Measurements from ENCODE around the gene THADA.

Gene THADA

DNA sequence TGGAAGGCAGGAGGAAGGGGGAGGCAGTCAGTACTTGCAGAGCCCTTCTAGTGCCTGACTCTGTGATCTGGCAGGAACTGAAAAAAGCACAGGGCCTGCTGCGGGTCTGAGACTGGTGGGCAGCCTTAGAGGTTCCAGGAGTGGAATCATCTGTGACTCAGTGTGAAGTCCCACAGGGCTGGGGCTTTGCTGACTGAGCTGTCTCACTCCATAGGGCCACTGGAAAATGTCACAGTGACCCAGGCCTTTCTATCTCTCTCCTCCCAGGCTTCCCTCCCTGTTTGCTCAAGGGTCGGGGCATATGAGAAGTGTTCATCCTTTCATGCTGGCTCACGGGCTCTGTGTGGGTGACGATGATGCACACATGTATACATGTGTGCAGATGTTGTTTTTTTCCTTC is 322.3 kb downstream of the THADA start:
- TF ChIP-seq, protein P1, sequence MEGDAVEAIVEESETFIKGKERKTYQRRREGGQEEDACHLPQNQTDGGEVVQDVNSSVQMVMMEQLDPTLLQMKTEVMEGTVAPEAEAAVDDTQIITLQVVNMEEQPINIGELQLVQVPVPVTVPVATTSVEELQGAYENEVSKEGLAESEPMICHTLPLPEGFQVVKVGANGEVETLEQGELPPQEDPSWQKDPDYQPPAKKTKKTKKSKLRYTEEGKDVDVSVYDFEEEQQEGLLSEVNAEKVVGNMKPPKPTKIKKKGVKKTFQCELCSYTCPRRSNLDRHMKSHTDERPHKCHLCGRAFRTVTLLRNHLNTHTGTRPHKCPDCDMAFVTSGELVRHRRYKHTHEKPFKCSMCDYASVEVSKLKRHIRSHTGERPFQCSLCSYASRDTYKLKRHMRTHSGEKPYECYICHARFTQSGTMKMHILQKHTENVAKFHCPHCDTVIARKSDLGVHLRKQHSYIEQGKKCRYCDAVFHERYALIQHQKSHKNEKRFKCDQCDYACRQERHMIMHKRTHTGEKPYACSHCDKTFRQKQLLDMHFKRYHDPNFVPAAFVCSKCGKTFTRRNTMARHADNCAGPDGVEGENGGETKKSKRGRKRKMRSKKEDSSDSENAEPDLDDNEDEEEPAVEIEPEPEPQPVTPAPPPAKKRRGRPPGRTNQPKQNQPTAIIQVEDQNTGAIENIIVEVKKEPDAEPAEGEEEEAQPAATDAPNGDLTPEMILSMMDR (IDR thresholded peaks at IDR 0.05; ENCODE audit: low read depth, low read length): no peak
- in situ Hi-C loops (cut with HindIII; ENCODE audit: low sequenced_read_pairs): no loop called here
- DNase-seq (ENCODE audit: low read depth, low spot score): peak; percentile 65
- H3K4me3 ChIP-seq (ENCODE audit: low read depth, low read length): no peak overlapping the region

DNA sequence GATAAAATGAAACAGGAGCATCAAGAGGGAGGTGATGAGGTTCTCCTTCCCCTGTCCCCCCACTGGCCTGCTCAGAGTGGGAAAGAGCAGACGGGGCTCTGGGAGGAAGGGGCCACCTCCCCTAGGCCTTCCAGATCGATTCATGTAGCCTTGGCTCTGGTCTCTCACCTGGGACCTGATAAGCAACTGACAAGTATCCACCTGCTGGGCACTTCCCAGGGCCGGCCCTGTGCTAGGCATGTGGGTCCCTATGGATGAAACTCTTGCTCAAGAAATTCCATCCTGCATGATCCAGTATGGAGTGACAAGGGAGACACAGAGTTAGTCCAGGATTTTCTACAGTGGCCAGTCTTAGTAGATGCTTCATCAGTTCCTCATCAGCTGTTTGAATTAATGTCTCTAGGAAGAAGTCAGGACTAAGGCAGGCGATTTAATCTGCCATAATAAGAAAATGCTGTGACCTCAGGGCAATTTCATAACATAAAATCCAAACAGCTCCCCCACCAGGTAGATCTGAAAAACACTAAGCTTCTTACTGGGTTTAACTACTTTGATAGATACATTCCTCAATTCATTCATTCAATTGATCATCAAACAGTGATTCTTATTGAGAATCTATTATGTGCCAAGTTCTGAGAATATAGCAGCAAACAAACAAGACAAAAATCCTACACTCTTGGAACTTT is 324.8 kb downstream of the THADA start:
- TF ChIP-seq, protein P1 (IDR thresholded peaks at IDR 0.05; ENCODE audit: low read depth, low read length): peak; percentile 11
- H3K4me3 ChIP-seq (ENCODE audit: low read depth, low read length): no peak overlapping the region
- DNase-seq (ENCODE audit: low read depth, low spot score): no peak
- in situ Hi-C loops (cut with HindIII; ENCODE audit: low sequenced_read_pairs): no loop called here

DNA sequence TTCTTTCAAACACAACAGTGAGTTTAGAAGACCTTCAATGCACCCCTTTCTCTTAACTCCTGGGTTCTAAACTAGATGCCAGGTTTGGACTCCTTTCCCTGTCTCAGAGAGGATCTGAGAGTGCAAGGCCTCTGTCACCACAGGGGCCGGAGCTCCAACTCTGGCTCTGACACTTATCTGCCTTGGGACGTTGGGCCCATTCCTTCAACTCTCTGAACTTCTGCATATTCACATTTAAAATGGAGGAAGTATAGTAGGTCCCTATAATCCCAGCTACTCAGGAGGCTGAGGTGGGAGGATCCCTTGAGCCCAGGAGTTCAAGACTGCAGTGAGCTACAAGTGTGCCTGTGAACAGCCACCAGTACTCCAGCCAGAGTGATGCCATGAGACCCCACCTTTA is 325.4 kb downstream of the THADA start:
- H3K4me3 ChIP-seq (ENCODE audit: low read depth, low read length): no peak overlapping the region
- DNase-seq (ENCODE audit: low read depth, low spot score): no peak
- in situ Hi-C loops (cut with HindIII; ENCODE audit: low sequenced_read_pairs): no loop called here
- TF ChIP-seq, protein P1 (IDR thresholded peaks at IDR 0.05; ENCODE audit: low read depth, low read length): no peak

GRCh38 chr2:43269706-43270105 is 326.1 kb downstream of the THADA start:
- in situ Hi-C loops (cut with HindIII; ENCODE audit: low sequenced_read_pairs): no loop called here
- no peak overlapping the region for H3K4me3 ChIP-seq (ENCODE audit: low read depth, low read length)
- TF ChIP-seq, protein P1 (IDR thresholded peaks at IDR 0.05; ENCODE audit: low read depth, low read length): no peak
- DNase-seq (ENCODE audit: low read depth, low spot score): peak; percentile 92

DNA sequence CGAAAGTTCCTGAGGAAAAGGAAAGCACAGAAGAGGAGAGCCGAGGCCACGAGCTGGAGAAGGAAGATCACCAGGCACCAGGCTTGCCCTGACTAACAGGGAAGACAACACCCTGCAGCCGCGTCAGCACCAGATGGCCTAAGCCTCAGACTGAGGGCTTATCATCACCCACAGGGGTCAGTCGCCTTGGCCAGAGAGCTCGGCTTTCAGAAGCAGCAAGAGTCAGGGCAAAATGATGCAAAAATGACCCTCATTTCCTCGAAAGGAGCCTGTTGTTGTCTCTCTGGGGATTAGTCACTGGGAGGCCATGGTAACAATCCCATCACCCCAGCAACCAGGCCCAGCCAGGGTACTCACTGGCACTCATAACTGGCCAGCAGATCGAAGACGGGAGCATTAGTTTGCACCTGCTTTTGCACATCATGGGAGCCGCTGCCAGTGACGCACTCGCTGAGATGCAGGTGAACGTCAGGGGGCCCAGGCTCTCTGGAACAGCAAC is 326.7 kb downstream of the THADA start:
- TF ChIP-seq, protein P1 (IDR thresholded peaks at IDR 0.05; ENCODE audit: low read depth, low read length): peak; percentile 4
- in situ Hi-C loops (cut with HindIII; ENCODE audit: low sequenced_read_pairs): no loop called here
- DNase-seq (ENCODE audit: low read depth, low spot score): peak; percentile 98
- no peak overlapping the region for H3K4me3 ChIP-seq (ENCODE audit: low read depth, low read length)

- in situ Hi-C loops (cut with HindIII; ENCODE audit: low sequenced_read_pairs): no loop called here
- no peak overlapping the region for H3K4me3 ChIP-seq (ENCODE audit: low read depth, low read length)
- DNase-seq (ENCODE audit: low read depth, low spot score): no peak
- TF ChIP-seq, protein P1 (IDR thresholded peaks at IDR 0.05; ENCODE audit: low read depth, low read length): no peak
These were observed 327.5 kb downstream of the THADA start for GRCh38 chr2:43268066-43268953.
